Activated naive CD8-positive, alpha-beta T cell (primary cell): Measurements from ENCODE around the gene DNAAF8.
A peak's percentile ranks its signal among the peaks of the same experiment; 100 is the strongest.
"Not testable (repeated sequence)": the region's sequence is repeated elsewhere in the genome, so short reads cannot be mapped to it uniquely, and the experiment has no call there.

Experiments
- H3K27ac Mint-ChIP-seq: one replicate; pipeline ENCODE4 v1.8.0; 2021; ENCODE audit warnings: mixed read lengths
- H3K27me3 Mint-ChIP-seq: one replicate; pipeline ENCODE4 v1.8.0; 2021; ENCODE audit warnings: mixed read lengths
- H3K36me3 Mint-ChIP-seq: one replicate; pipeline ENCODE4 v1.8.0; 2021; ENCODE audit warnings: mixed read lengths
- H3K4me1 Mint-ChIP-seq: one replicate; pipeline ENCODE4 v1.8.0; 2021; ENCODE audit warnings: low read depth, mixed read lengths
- H3K4me3 Mint-ChIP-seq: one replicate; pipeline ENCODE4 v1.8.0; 2021; ENCODE audit warnings: mild to moderate bottlenecking, mixed read lengths
- H3K9me3 Mint-ChIP-seq: one replicate; pipeline ENCODE4 v1.8.0; 2021; ENCODE audit warnings: low read depth, mixed read lengths

The DNAAF8 gene

GRCh38 chr16:4728676-4729075, 5.7 kb upstream of the DNAAF8 start:
- H3K27me3 Mint-ChIP-seq: no peaks in the 10 kb centered on the region
- no peak overlapping the region for H3K27ac Mint-ChIP-seq
- H3K4me3 Mint-ChIP-seq: no peak overlapping the region
- H3K9me3 Mint-ChIP-seq: no peaks in the 10 kb centered on the region
- H3K4me1 Mint-ChIP-seq: peaks cover 10% of the 10 kb centered on the region
- H3K36me3 Mint-ChIP-seq: peaks cover 12% of the 10 kb centered on the region

DNA sequence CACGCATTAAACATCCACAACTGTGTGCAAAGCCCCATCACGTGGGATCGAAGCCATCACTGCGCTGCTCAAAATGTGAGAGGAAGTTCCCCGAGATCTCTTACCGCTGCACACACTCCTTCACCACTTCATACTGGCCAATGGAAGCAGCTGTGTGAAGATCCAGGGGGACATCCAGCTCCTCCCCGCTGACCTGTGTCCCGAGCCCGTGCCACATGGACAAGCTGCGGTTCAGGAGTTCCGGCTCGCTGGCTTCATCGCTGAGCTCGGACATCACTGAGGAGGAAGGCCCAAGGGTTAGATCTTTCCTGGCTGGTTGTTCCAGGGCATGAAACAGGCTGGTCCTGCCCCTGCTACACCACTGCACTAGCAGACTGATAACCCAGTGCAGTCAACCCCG, 4.5 kb upstream of the DNAAF8 start:
- Mint-ChIP-seq H3K9me3 (no peaks in the 10 kb centered on the region), H3K27ac (no peak overlapping the region), H3K4me1 (peaks cover 12% of the 10 kb centered on the region), H3K36me3 (peaks cover 12% of the 10 kb centered on the region), H3K27me3 (no peaks in the 10 kb centered on the region), H3K4me3 (no peak overlapping the region)

DNA sequence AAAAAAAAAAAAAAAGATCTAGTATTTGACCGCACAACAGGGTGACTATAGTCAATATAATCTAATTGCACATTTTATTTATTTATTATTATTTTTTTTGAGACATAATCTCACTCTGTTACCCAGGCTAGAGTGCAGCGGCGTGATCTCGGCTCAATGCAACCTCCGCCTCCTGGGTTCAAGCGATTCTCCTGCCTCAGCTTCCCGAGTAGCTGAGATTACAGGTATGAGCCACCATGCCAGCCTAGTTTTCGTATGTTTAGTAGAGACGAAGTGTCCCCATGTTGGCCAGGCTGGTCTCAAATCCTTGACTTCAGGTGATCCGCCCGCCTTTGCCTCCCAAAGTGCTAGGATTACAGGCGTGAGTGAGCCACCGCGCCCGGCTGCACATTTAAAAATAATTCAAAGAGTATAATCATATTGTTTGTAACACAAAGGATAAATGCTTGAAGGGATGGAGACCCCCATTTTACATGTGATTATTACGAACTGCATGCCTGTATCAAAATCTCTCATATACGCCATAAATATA, 1.1 kb upstream of the DNAAF8 start:
- Mint-ChIP-seq H3K4me1 (peaks cover 18% of the 10 kb centered on the region), H3K9me3 (no peaks in the 10 kb centered on the region), H3K27ac (peak overlapping the region; percentile 76), H3K4me3 (peak overlapping the region; percentile 92), H3K27me3 (no peaks in the 10 kb centered on the region), H3K36me3 (peaks cover 9% of the 10 kb centered on the region)

- peaks cover 9% of the 10 kb centered on the region for H3K36me3 Mint-ChIP-seq
- H3K27me3 Mint-ChIP-seq: no peaks in the 10 kb centered on the region
- no peaks in the 10 kb centered on the region for H3K9me3 Mint-ChIP-seq
- H3K27ac Mint-ChIP-seq: peak overlapping the region; percentile 76
- peak overlapping the region; percentile 92 for H3K4me3 Mint-ChIP-seq
- H3K4me1 Mint-ChIP-seq: peaks cover 18% of the 10 kb centered on the region
Observed at GRCh38 chr16:4733747-4734062, 632 bp upstream of the DNAAF8 start.

GRCh38 chr16:4734730-4735535, 596 bp downstream of the DNAAF8 start:
- peak overlapping the region; percentile 92 for H3K4me3 Mint-ChIP-seq
- peaks cover 5% of the 10 kb centered on the region for H3K36me3 Mint-ChIP-seq
- no peaks in the 10 kb centered on the region for H3K27me3 Mint-ChIP-seq
- no peaks in the 10 kb centered on the region for H3K9me3 Mint-ChIP-seq
- H3K4me1 Mint-ChIP-seq: peaks cover 18% of the 10 kb centered on the region
- H3K27ac Mint-ChIP-seq: peak overlapping the region; percentile 89

- Mint-ChIP-seq H3K27ac (no peak overlapping the region), H3K4me3 (peak overlapping the region; percentile 23), H3K9me3 (no peaks in the 10 kb centered on the region), H3K4me1 (peaks cover 16% of the 10 kb centered on the region), H3K27me3 (no peaks in the 10 kb centered on the region), H3K36me3 (no peaks in the 10 kb centered on the region)
Observed at GRCh38 chr16:4736546-4736945, 2.2 kb downstream of the DNAAF8 start.

DNA sequence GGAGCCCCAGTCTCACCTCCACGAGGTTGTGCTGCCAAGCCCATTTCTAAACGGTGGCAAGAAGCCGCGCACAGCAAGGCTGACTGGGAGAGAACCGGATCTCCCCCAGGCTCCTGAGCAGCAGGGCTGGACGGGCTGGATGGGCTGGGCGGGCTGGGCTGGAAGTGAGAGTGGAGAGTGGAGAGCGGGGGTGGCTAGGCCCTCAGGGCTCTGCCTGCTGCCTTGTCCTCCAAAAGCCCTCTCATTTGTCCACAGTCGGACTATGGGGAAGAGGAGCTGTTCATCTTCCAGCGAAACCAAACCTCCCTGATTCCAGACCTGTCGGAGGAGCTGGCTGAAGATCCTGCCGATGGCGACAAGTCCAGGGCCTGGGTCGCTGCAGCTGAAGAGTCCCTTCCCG, 3.2 kb downstream of the DNAAF8 start:
- no peaks in the 10 kb centered on the region for H3K9me3 Mint-ChIP-seq

GRCh38 chr16:4738370-4738769, 4.0 kb downstream of the DNAAF8 start:
- not testable (repeated sequence) for H3K27ac Mint-ChIP-seq, H3K27me3 Mint-ChIP-seq, H3K9me3 Mint-ChIP-seq, H3K4me3 Mint-ChIP-seq, H3K36me3 Mint-ChIP-seq
- peaks cover 17% of the 10 kb centered on the region for H3K4me1 Mint-ChIP-seq

More for the DNA sequence above, 3.2 kb downstream of the DNAAF8 start:
- Mint-ChIP-seq H3K4me1 (peaks cover 16% of the 10 kb centered on the region), H3K27ac (no peak overlapping the region), H3K27me3 (no peaks in the 10 kb centered on the region), H3K36me3 (no peaks in the 10 kb centered on the region), H3K4me3 (no peak overlapping the region)

DNA sequence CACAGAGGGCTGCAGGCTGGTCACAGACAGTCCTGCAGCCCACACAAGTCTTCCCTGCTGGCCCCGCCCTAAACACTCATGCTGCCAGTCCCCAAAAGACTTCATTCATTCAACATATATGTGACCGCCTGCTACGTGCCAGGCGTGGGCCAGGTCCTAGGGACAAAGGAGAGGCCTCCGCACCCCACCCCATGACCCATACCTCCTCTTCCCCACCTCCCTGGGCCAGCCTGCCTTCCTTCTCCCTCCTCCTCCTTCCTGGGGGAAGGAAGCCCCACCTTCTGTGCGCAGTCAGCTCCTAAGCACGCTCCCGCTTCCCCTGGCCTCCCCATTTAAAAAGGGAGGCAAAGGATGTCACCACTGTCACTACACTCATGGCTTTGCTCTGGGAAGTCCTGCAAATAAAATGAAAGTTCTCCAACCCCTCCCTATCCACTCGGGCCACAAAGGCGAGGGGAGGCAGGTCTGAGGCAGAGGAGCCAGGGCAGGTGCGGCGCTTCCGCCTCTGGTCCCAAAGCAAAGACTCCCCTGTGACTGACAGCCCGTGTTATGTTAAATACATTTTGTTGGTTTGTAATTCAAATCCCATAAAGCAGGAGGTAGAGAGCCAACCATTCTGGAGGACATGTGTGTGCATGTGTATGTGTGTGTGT, 9.0 kb downstream of the DNAAF8 start:
- peaks cover 32% of the 10 kb centered on the region for H3K4me1 Mint-ChIP-seq
- no peaks in the 10 kb centered on the region for H3K9me3 Mint-ChIP-seq
- no peak overlapping the region for H3K27ac Mint-ChIP-seq
- H3K27me3 Mint-ChIP-seq: no peaks in the 10 kb centered on the region
- H3K36me3 Mint-ChIP-seq: no peaks in the 10 kb centered on the region
- peak overlapping the region; percentile 73 for H3K4me3 Mint-ChIP-seq

GRCh38 chr16:4744555-4745273, 10.4 kb downstream of the DNAAF8 start:
- Mint-ChIP-seq H3K4me1 (peaks cover 40% of the 10 kb centered on the region), H3K4me3 (no peak overlapping the region), H3K27ac (no peak overlapping the region), H3K27me3 (no peaks in the 10 kb centered on the region), H3K36me3 (no peaks in the 10 kb centered on the region), H3K9me3 (no peaks in the 10 kb centered on the region)

- Mint-ChIP-seq H3K4me1 (peaks cover 40% of the 10 kb centered on the region), H3K4me3 (no peak overlapping the region), H3K27me3 (no peaks in the 10 kb centered on the region), H3K36me3 (no peaks in the 10 kb centered on the region), H3K9me3 (no peaks in the 10 kb centered on the region), H3K27ac (no peak overlapping the region)
Observed at GRCh38 chr16:4745274-4745569, 10.9 kb downstream of the DNAAF8 start.

DNA sequence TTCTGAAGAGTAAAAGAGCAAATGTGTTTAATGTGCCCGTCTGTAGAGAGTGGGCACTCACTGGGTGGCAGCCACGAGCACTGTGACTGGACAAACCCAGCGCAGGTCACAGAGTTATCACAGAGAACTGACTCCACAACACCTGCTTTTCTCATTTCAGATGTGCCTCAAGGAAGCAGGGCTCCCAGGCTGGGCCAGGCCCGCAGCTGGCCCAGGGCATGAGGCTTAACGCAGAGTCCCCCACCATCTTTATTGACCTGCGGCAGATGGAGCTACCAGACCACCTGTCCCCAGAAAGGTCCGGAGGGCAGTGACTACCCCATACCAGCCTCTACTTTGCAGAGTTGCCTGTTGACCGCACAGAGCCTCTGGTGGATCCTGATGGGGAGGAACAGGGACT, 11.9 kb downstream of the DNAAF8 start:
- Mint-ChIP-seq H3K36me3 (no peaks in the 10 kb centered on the region), H3K9me3 (no peaks in the 10 kb centered on the region), H3K4me1 (peaks cover 40% of the 10 kb centered on the region), H3K27me3 (no peaks in the 10 kb centered on the region), H3K4me3 (no peak overlapping the region), H3K27ac (peak overlapping the region; percentile 69)

GRCh38 chr16:4746991-4747574, 12.7 kb downstream of the DNAAF8 start:
- H3K9me3 Mint-ChIP-seq: no peaks in the 10 kb centered on the region
- H3K27ac Mint-ChIP-seq: peak overlapping the region; percentile 78
- H3K27me3 Mint-ChIP-seq: no peaks in the 10 kb centered on the region
- H3K4me3 Mint-ChIP-seq: no peak overlapping the region
- no peaks in the 10 kb centered on the region for H3K36me3 Mint-ChIP-seq
- peaks cover 40% of the 10 kb centered on the region for H3K4me1 Mint-ChIP-seq

DNA sequence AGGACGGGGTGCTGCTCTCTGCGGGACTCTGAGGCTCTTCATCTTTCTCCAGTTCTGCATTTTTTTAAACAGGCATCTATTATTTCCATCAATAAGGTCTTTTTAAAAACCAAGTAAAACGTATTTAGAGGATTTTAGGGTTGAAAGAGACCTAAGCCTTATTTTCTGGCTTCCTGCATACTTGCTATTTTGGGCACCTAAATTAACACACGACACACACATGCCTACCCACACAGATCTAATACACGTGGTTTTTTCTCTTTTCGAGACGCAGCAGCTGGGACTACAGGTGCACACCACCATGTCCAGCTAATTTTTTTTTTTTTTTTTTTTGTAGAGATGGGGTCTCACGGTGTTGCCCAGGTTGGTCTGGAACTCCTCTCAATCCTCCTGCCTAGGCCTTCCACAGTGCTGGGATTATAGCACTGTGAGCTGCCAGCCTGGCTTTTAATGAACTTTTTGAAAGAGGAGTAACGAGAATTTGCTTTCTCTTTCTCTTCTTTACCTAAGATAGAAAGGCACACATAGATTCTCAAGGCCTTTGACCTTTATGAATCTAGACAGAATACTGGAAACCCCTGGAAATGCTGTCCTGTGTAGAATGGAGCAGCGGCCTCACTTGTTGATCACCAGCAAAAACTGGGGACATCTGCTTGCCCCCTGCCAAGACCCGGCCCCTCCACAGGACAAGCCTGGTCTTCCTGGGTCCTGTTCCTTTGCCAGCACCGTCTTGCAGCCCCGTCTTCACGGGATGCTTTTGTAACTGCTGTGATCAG, 13.8 kb downstream of the DNAAF8 start:
- no peaks in the 10 kb centered on the region for H3K27me3 Mint-ChIP-seq
- H3K36me3 Mint-ChIP-seq: no peaks in the 10 kb centered on the region
- peak overlapping the region; percentile 34 for H3K4me3 Mint-ChIP-seq

More for the DNA sequence above, 13.8 kb downstream of the DNAAF8 start:
- H3K4me1 Mint-ChIP-seq: peaks cover 36% of the 10 kb centered on the region
- H3K9me3 Mint-ChIP-seq: no peaks in the 10 kb centered on the region
- peak overlapping the region; percentile 78 for H3K27ac Mint-ChIP-seq
